Measurements from ENCODE around the gene MAP2K2.
A peak's percentile ranks its signal among the peaks of the same experiment; 100 is the strongest.

MAP2K2 gene

GRCh38 chr19:4097501-4097900 lies 26.4 kb downstream of the MAP2K2 start:
- DNase-seq: no peak

DNA sequence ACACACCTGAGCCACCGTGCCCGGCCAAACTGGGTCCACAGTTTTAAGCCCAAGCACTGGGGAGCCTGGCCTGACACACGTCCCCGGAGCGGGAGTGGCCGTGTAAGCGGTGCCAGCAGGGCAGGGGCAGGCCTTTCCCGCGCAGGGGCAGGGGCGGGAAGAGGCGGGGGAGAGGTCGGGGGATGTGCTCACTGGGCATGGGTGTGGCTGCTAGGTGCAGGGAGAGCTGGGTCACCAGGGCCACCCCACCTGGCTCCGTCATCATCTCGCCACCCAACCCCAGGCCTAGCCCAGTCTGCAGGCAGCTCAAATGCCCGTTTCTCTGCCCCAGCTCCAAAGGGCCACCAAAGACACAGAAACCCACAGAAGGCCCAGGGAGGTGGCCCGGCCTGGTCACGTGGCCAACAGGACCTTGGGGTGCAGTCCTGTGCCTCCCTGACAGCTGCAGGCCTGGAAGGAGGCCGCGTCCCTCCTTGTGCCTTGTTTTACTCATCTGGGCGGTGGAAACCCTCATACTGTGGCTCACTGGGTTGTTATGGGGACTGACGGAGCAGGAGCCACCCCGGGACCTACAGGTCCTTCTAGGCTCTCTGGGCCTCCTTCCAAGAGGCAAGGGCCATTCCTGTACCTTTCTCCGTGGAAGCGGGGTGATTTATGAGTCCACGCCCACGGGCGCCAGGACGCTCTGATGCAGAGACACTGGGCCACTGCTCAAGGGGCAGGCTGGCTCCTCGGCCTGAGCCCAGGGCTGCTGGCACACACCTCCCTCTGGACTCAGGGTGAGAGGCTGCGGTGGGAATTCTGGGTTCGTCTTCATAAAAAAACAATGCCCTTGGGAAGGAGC lies 27.7 kb downstream of the MAP2K2 start:
- DNase-seq: no peak

GRCh38 chr19:4095488-4095844 lies 28.5 kb downstream of the MAP2K2 start:
- no peak for DNase-seq

DNA sequence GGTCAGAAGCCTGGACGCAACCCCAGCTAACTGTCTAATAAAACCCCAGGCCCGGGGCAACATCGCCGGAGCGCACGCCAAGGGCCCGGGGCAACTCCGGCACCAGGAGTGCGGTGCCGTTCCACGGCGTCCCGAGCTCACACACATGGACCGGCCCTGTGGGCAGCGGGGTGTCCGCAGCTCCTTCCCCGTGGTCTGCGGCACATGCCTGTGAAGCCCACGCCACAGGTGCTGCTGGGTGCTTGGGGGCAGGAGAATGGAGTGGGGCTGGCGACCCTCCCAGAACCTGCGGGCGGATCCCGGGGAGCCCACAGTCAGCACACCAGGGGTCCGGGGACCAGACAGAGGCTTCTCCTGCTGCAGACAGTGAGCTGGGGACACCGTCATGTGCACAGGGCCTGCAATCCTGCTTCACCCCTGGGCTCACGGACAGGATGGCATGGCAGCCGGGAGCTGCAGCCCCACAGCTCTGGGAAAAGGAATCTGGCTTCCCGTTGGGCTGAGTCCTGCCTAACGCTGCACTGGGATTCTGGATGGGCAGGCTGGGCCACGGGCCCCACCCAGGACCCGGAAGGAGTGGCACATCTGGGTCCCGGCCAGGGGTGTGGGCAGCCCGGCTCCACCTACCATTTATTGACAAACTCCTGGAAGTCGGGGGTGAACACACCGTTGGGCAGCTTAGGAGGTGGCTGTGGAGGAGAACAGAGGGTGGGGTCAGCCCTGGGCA lies 29.0 kb downstream of the MAP2K2 start:
- no peak for DNase-seq

DNA sequence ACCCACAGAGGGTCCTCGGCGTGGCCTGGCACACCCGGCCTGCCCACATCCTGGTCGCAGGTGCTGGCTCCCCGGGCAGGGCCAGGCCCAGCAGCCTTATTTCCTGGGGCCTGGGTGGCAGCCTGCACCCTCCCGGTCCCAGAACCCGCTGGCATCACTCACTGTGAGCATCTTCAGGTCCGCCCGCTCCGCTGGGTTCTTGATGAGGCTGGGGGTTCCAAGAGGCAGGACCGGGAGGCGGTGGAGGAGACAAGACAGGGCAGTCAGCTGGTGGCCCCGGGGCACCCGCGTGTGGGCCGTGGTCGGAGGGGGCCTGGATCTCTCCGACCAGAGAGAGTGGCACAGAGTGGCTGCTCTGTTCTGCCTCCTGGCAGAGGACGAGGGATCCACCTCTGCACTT lies 29.6 kb downstream of the MAP2K2 start:
- no peak for DNase-seq

DNA sequence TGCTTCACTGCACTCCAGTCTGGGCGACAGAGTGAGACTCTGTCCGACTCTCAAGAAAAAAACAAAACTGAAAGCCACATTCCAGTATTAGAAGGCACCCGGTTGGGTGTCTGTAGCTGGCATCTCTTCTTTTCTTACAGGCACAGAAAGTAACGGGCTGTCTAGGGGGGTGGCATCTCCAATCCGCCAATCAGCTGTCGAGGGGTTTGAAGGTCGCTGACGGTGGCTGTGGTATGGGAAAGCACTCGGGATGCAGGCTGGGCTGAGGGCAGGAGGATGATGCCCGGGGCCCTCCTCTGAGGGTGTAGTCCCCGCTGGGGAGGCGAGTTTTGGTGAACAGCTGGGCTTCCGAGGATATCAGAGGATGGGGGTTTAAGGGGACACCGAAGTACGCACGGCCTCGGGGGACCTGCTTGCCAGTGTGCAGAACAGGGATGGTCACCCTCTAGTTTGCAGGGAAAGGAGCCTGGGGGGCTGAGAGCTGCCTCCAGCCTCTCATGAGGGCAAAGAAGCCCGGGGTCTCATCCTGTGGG lies 30.2 kb downstream of the MAP2K2 start:
- no peak for DNase-seq

- DNase-seq: no peak
Observed at GRCh38 chr19:4090356-4091220, 33.3 kb downstream of the MAP2K2 start.

- no peak for DNase-seq
Observed at GRCh38 chr19:4089946-4090345, 34.0 kb downstream of the MAP2K2 start.

- no peak for DNase-seq
Observed at GRCh38 chr19:4089400-4089908, 34.5 kb downstream of the MAP2K2 start.

DNA sequence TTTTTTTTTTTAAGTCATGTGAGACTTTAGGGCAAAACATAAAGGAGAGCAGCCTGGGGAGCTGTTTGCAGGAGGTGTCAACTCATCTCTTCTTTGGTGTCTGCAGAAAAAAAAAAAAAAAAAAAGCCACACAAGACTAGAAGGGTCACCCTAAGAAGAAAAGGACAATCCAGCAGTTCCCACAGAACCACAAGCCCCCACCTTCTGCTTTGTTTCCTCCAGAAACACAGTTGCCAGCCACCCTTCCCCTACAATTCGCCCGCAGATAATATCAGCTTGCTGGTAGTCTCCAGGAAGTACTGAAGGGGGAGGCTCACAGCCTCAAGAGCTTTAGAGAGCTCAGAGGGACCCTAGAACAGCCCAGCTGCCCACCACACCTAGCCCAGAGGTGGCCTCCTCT lies 34.9 kb downstream of the MAP2K2 start:
- no peak for DNase-seq

DNA sequence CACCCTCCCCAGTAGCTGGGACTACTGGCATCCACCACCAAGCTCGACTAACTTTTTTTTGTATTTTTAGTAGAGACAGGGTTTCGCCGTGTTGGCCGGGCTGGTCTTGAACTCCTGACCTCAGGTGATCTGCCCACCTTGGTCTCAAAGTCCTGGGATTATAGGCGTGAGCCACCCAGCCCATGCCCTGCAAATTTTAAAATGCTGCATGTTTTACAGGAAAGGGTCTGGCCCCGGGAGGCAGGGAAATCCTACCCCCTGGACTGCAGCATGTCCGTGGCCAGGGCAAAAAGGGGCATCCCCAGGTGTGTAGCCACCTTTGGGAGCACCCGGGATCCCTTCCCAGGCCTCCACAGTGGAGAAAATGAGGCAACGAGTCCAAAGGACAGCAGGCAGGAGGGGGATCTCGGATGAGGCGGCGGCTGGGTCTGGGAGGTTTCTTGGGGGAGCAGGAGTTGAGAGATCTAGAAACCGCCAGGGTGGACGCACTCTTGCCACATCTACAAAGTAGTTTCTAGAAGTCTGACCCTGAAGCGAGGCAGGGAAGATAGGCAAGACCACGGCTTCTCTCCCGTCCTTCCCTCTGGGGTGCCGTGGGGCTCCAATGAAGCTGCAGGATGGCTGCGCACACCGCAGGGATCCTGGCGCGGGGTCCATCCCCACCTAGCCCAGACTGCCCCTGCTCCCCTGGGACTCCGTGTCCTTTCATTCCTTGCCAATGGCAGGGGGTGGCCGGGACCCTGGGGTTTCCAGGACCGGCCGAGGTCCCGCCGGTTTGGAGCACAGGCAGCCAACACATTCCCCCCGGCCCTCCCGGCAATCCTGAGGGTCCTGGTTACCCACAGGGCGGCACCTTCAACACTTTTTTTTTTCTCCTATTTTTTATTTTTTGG lies 35.9 kb downstream of the MAP2K2 start:
- DNase-seq: no peak

- DNase-seq: no peak
Observed at GRCh38 chr19:4086411-4086867, 37.5 kb downstream of the MAP2K2 start.

DNA sequence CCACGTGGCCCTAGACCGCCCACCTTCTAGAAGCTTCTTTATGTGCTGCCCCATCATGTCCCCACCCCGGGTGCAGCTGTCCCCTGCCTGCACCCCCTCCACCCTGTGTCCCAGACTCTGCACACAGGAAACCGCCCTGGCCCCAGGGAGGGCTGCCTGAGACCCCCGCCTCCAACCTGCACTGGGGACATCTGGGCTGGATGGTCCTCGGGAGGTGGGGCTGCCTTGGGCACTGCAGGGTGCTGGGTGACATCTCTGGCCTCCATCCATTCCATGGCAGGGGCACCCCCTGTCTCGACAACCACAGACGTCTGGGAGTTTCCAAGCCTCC lies 39.4 kb downstream of the MAP2K2 start:
- no peak for DNase-seq

DNA sequence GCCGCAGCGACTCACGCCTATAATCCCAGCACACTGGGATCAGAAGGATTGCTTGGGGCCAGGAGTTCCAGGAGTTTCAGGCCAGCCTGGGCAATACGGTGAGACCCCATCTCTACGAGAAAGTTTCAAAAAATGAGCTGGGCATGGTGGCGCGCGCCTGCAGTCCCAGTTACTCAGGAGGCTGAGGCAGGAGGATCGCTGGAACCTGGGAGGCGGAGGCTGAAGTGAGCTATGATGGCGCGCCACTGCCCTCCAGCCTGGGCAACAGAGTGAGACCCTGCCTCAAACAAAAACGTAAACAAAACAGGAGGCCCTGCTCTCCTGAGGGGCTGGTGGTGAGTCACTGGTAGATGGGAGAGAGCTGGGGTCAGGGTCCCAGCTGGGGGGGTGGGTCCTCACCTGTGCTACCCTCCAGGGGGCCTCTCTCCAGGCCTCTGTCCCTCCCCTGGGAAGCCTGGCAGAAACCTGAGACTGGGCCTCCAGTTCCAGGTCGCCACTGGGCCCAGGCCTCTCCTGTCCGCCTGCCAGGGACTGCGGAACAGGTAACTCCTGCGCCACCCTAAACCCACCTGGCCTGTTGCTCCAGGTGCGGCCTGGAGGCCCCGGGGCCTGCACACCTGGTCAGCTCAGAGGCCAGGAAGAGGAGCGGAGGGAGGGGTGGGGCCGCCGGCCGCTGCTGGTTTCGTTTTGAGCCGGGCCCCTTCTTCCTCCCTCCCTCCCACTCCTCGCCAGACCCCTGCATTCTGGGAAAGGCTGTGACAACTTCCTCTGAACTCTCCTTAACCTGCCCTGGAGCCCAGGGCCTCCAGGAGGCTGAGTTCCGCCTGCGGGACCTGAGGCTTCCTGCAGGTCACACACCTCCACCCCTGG lies 40.0 kb downstream of the MAP2K2 start:
- no peak for DNase-seq

DNA sequence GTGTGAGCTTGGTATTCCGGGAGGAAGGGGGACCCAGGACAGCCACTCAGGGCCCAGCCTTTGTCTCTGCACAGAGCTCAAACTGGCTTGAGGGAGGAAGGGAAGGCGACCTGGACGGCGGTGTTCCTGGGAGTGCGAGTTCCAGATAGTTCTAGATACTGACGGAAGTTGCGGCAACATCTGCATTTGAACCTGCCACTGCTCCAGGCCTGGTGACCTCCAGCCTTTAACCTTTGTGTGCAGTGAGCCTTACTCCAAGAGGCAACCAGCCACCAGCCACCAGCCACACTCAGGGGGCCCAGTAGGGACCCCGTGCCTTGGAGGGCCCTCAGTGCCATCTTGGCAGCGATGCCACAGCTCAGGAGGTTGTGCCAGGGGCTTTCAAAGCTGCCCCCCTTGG lies 41.8 kb downstream of the MAP2K2 start:
- no peak for DNase-seq

DNA sequence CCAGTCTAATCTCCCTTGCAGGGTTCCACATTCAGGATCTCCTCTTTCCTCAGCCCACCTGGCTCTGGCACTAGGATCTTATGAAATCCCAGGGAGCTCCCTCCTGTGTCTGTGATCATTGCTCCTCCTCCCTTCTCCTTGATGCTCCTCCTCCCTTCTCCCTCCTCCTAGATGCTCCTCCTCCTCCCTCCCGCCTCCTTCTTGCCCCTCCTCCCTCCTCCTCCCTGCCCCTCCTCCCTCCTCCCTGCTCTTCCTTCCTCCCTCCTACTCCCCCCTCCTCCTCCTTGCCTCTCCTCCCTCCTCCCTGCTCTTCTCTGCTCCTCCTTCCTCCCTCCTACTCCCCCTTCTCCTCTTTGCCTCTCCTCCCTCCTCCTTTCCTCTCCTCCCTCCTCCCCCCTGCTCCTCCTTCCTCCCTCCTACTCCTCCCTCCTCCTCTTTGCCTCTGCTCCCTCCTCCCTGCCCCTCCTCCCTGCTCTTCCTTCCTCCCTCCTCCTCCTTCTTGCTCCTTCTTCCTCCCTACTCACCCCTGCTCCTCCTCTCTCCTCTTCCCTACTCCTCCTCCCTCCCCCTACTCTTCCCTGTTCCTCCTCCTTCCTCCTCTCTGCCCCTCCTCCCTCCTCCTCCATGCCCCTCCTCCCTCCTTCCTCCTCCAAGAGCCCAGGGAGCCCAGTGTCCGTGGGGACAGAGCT lies 42.3 kb downstream of the MAP2K2 start:
- DNase-seq: no peak

- DNase-seq: no peak
Observed at GRCh38 chr19:4080473-4080872, 43.4 kb downstream of the MAP2K2 start.

GRCh38 chr19:4077800-4078684 lies 45.9 kb downstream of the MAP2K2 start:
- DNase-seq: peak; percentile 60

DNA sequence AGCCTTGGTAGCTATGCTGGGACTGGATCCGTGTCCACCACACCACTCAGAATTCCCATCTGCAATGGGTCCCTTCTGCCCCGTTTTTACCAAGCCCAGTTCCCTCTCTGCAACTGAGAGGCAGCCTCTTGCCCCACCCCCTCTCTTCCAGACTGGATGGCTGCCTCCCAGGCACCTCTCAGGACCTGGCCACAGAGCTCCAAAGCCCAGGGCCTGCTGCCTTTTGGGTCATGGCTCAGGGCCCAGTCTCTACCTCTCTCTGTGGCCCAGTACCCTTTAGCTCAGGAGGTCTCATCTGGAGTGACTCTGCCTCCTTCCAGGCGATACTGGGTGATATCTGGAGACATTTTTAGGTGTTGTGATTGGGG lies 46.9 kb downstream of the MAP2K2 start:
- no peak for DNase-seq

Data from EL (cell line).